T-helper 17 cell (primary cell): ENCODE measurements around the gene SHISA7. TPM values are rescaled to one million over a fixed set of nuclear protein-coding genes. Genes with fewer than 3 reads are reported as not detected.

ENCODE experiments used
- ATAC-seq: fragments of 150-1000 bp; cut with Tn5 transposase; 2 replicates; pipeline ENCODE4 v1.10.0; 2021; ENCODE audit warnings: mild to moderate bottlenecking, moderate library complexity
- DNase-seq, 3 donors: peaks; one replicate each; pipeline versions ENCODE4 v3.0.0 to v3.0.0-alpha.2; 2020 to 2021
- H3K9me3 ChIP-seq: one replicate; pipeline ENCODE4 v1.7.0; 2013; ENCODE audit warnings: low read length, mild to moderate bottlenecking; ENCODE audit not compliant: control insufficient read depth, poor library complexity, severe bottlenecking
- H3K27ac Mint-ChIP-seq: one replicate; pipeline ENCODE4 v1.8.0; 2022; ENCODE audit warnings: mild to moderate bottlenecking, moderate library complexity, mixed read lengths
- H3K27me3 Mint-ChIP-seq: one replicate; pipeline ENCODE4 v1.8.0; 2022; ENCODE audit warnings: mixed read lengths
- H3K36me3 Mint-ChIP-seq: one replicate; pipeline ENCODE4 v1.8.0; 2022; ENCODE audit warnings: low read depth, mixed read lengths
- H3K4me1 Mint-ChIP-seq: one replicate; pipeline ENCODE4 v1.8.0; 2022; ENCODE audit warnings: mild to moderate bottlenecking, mixed read lengths
- H3K4me3 Mint-ChIP-seq: one replicate; pipeline ENCODE4 v1.8.0; 2022; ENCODE audit warnings: mild to moderate bottlenecking, moderate library complexity, mixed read lengths
- total RNA-seq, 4 donors: library from RNA in 2 of 4; stranded (reverse) in 2 of 4; gene quantifications; one replicate each; pipeline ENCODE4 v1.2.3 and lab custom pipeline; 2022 to 2026

Gene SHISA7
- total RNA-seq, 2 donors from 2014 or later, result not detected

GRCh38 chr19:55463583-55464031 lies 20.5 kb upstream of the SHISA7 start:
- Mint-ChIP-seq H3K36me3 (no peaks in the 10 kb centered on the region), H3K27ac (no peak overlapping the region), H3K4me1 (peaks cover 18% of the 10 kb centered on the region), H3K27me3 (no peaks in the 10 kb centered on the region), H3K4me3 (no peak overlapping the region)
- H3K9me3 ChIP-seq, result no peaks in the 10 kb centered on the region
- DNase-seq, result no peak
- ATAC-seq, result no peak

- H3K4me3 Mint-ChIP-seq, result peak overlapping the region; percentile 98
- H3K9me3 ChIP-seq, result no peaks in the 10 kb centered on the region
- no peak for DNase-seq
- H3K27me3 Mint-ChIP-seq, result no peaks in the 10 kb centered on the region
- no peak for ATAC-seq
- peaks cover 15% of the 10 kb centered on the region for H3K4me1 Mint-ChIP-seq
- H3K36me3 Mint-ChIP-seq, result no peaks in the 10 kb centered on the region
- H3K27ac Mint-ChIP-seq, result peak overlapping the region; percentile 92
These were observed 19.6 kb upstream of the SHISA7 start for GRCh38 chr19:55462722-55463121.

GRCh38 chr19:55461974-55462626 lies 19.0 kb upstream of the SHISA7 start:
- Mint-ChIP-seq H3K27me3 (no peaks in the 10 kb centered on the region), H3K27ac (peak overlapping the region; percentile 92), H3K36me3 (no peaks in the 10 kb centered on the region), H3K4me1 (peaks cover 15% of the 10 kb centered on the region), H3K4me3 (peak overlapping the region; percentile 98)
- H3K9me3 ChIP-seq, result no peaks in the 10 kb centered on the region
- ATAC-seq (no peak), DNase-seq (no peak)

GRCh38 chr19:55461259-55461973 lies 18.3 kb upstream of the SHISA7 start, which contains the start of gene ISOC2:
ISOC2 (minus strand) TSS chr19:55461642; CDS start chr19:55456486, 5,156 bp downstream.
- Mint-ChIP-seq H3K36me3 (no peaks in the 10 kb centered on the region), H3K4me3 (peak within 1 kb of the TSS; percentile 98), H3K27ac (peak within 1 kb of the TSS; percentile 92), H3K4me1 (peaks cover 15% of the 10 kb centered on the region), H3K27me3 (no peaks in the 10 kb centered on the region)
- ATAC-seq (peak; percentile 97), DNase-seq (peak; percentile 100)
- no peaks in the 10 kb centered on the region for H3K9me3 ChIP-seq

- H3K4me1 Mint-ChIP-seq, result peaks cover 12% of the 10 kb centered on the region
- DNase-seq, result peak in 1 of 3 donors; percentile 24
- peak overlapping the region; percentile 98 for H3K4me3 Mint-ChIP-seq
- no peaks in the 10 kb centered on the region for H3K27me3 Mint-ChIP-seq
- H3K36me3 Mint-ChIP-seq, result no peaks in the 10 kb centered on the region
- H3K9me3 ChIP-seq, result no peaks in the 10 kb centered on the region
- peak overlapping the region; percentile 92 for H3K27ac Mint-ChIP-seq
- no peak for ATAC-seq
These were observed 17.7 kb upstream of the SHISA7 start for GRCh38 chr19:55460670-55461258.

- peak overlapping the region; percentile 92 for H3K27ac Mint-ChIP-seq
- H3K4me1 Mint-ChIP-seq, result peaks cover 12% of the 10 kb centered on the region
- no peak for DNase-seq
- H3K9me3 ChIP-seq, result no peaks in the 10 kb centered on the region
- no peak for ATAC-seq
- peak overlapping the region; percentile 98 for H3K4me3 Mint-ChIP-seq
- H3K27me3 Mint-ChIP-seq, result no peaks in the 10 kb centered on the region
- H3K36me3 Mint-ChIP-seq, result no peaks in the 10 kb centered on the region
These were observed 17.0 kb upstream of the SHISA7 start for GRCh38 chr19:55459950-55460657.

- ATAC-seq, result no peak
- no peak overlapping the region for H3K27ac Mint-ChIP-seq
- no peaks in the 10 kb centered on the region for H3K9me3 ChIP-seq
- peaks cover 15% of the 10 kb centered on the region for H3K4me1 Mint-ChIP-seq
- peaks cover 2% of the 10 kb centered on the region for H3K36me3 Mint-ChIP-seq
- no peak for DNase-seq
- H3K27me3 Mint-ChIP-seq, result no peaks in the 10 kb centered on the region
- H3K4me3 Mint-ChIP-seq, result no peak overlapping the region
These were observed 16.4 kb upstream of the SHISA7 start for GRCh38 chr19:55459551-55459949.

- DNase-seq (no peak), ATAC-seq (no peak)
- no peak overlapping the region for H3K27ac Mint-ChIP-seq
- peaks cover 18% of the 10 kb centered on the region for H3K4me1 Mint-ChIP-seq
- no peaks in the 10 kb centered on the region for H3K27me3 Mint-ChIP-seq
- no peak overlapping the region for H3K4me3 Mint-ChIP-seq
- peaks cover 7% of the 10 kb centered on the region for H3K36me3 Mint-ChIP-seq
- H3K9me3 ChIP-seq, result no peaks in the 10 kb centered on the region
These were observed 14.8 kb upstream of the SHISA7 start for GRCh38 chr19:55457683-55458457.

GRCh38 chr19:55456347-55456746 lies 13.2 kb upstream of the SHISA7 start:
- H3K27ac Mint-ChIP-seq, result no peak overlapping the region

GRCh38 chr19:55455576-55456235 lies 12.6 kb upstream of the SHISA7 start:
- ATAC-seq, result no peak
- no peak for DNase-seq
- Mint-ChIP-seq H3K4me3 (no peak overlapping the region), H3K27ac (no peak overlapping the region), H3K36me3 (peaks cover 9% of the 10 kb centered on the region), H3K4me1 (peaks cover 11% of the 10 kb centered on the region), H3K27me3 (no peaks in the 10 kb centered on the region)
- no peaks in the 10 kb centered on the region for H3K9me3 ChIP-seq

More at GRCh38 chr19:55456347-55456746, 13.2 kb upstream of the SHISA7 start:
- Mint-ChIP-seq H3K4me1 (peaks cover 14% of the 10 kb centered on the region), H3K4me3 (no peak overlapping the region), H3K27me3 (no peaks in the 10 kb centered on the region), H3K36me3 (peaks cover 7% of the 10 kb centered on the region)
- DNase-seq (no peak), ATAC-seq (no peak)
- no peaks in the 10 kb centered on the region for H3K9me3 ChIP-seq

- ATAC-seq (peak; percentile 39), DNase-seq (peak in 2 of 3 donors; percentile 24 to 48)
- no peaks in the 10 kb centered on the region for H3K27me3 Mint-ChIP-seq
- H3K27ac Mint-ChIP-seq, result no peak overlapping the region
- H3K9me3 ChIP-seq, result no peaks in the 10 kb centered on the region
- peaks cover 12% of the 10 kb centered on the region for H3K4me1 Mint-ChIP-seq
- H3K4me3 Mint-ChIP-seq, result no peak overlapping the region
- peaks cover 9% of the 10 kb centered on the region for H3K36me3 Mint-ChIP-seq
These were observed 11.7 kb upstream of the SHISA7 start for GRCh38 chr19:55454787-55455243.
